ENCODE measurements around the gene FADS3. TPM values are rescaled to one million over a fixed set of nuclear protein-coding genes. Genes with fewer than 3 reads are reported as not detected.
A peak's percentile ranks its signal among the peaks of the same experiment; 100 is the strongest.

The FADS3 gene
- total and polyA plus RNA-seq, 2 of the 13 experiments (the other 11 are each of a cell fraction or from before 2014, with no cell fraction given) = 13.4 to 23.2 TPM

DNA sequence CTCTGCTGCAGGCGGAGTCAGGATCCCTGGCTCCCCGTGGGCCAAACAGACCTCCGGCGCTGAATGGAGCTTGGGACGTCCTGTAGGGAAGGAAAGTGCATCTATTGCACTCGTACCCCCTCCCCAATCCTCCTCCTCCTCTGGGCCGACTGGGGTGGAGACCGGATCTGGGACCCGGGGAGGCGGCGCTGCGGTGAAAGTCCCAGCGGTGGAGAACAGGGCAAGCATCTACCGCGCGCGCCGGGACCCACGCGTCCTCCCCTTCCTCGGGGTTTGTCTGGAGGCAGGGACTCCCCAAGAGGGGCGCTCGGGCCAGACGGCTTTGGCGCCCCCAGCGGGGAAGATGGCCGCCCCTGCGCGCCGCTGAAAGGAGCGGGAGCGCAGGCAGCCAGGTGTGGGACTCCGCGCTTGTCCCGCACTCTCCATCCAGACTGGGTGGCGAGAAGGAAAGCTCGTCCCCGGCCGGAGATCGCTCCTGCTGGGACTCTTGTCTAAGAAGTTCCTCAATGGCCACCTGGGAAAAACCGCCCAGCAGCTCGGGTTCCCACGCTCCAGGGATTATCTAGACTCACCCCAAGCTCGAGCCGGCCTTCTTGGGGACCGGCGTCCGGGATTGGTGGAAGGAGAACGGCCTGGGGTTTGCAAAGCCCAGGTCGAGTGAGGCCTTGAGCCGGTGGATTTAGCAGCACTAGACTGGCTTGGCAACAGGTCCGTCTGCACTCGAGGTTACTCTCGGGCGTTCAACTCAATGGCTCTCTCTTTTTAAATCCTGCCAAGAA is 62.5 kb downstream of the FADS3 start (continued):
- TF ChIP-seq, protein P1, sequence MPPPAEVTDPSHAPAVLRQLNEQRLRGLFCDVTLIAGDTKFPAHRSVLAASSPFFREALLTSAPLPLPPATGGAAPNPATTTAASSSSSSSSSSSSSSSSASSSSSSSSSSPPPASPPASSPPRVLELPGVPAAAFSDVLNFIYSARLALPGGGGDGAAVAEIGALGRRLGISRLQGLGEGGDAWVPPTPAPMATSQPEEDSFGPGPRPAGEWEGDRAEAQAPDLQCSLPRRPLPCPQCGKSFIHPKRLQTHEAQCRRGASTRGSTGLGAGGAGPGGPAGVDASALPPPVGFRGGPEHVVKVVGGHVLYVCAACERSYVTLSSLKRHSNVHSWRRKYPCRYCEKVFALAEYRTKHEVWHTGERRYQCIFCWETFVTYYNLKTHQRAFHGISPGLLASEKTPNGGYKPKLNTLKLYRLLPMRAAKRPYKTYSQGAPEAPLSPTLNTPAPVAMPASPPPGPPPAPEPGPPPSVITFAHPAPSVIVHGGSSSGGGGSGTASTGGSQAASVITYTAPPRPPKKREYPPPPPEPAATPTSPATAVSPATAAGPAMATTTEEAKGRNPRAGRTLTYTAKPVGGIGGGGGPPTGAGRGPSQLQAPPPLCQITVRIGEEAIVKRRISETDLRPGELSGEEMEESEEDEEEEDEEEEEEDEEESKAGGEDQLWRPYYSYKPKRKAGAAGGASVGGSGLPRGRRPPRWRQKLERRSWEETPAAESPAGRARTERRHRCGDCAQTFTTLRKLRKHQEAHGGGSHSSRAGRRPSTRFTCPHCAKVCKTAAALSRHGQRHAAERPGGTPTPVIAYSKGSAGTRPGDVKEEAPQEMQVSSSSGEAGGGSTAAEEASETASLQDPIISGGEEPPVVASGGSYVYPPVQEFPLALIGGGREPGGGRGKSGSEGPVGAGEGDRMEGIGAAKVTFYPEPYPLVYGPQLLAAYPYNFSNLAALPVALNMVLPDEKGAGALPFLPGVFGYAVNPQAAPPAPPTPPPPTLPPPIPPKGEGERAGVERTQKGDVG (CRISPR knock-in tag; IDR thresholded peaks at IDR 0.05; ENCODE audit: borderline replicate concordance) = no peak
- TF ChIP-seq ZBTB7B (CRISPR knock-in tag; IDR thresholded peaks at IDR 0.05) (0 out of 2 replicates have a peak, but pooled peaks have one; percentile 14), YY1 (IDR thresholded peaks at IDR 0.05; ENCODE audit: insufficient read depth, insufficient replicate concordance, low read depth, low read length) (peak; percentile 91), ZBTB42 (CRISPR knock-in tag; IDR thresholded peaks at IDR 0.05) (no peak), GATAD2A (CRISPR knock-in tag; IDR thresholded peaks at IDR 0.05) (peak; percentile 44; the same call in 1 of the 2 replicates), RBM39 (IDR thresholded peaks at IDR 0.05; ENCODE audit: low read depth, low read length, poor library complexity, severe bottlenecking) (peak; percentile 20), BORCS8-MEF2B (CRISPR knock-in tag; IDR thresholded peaks at IDR 0.05) (no peak), ZKSCAN1 (IDR thresholded peaks at IDR 0.05; ENCODE audit: low read length) (no peak), HOXA7 (CRISPR knock-in tag; IDR thresholded peaks at IDR 0.05) (no peak), GATA4 (IDR thresholded peaks at IDR 0.05; ENCODE audit: borderline replicate concordance, low read depth) (no peak), HDAC6 (IDR thresholded peaks at IDR 0.05; ENCODE audit: low read depth, low read length) (no peak), KDM6A (CRISPR knock-in tag; IDR thresholded peaks at IDR 0.05; ENCODE audit: low read depth) (no peak), MEIS2 (CRISPR knock-in tag; IDR thresholded peaks at IDR 0.05) (no peak), IRF2 (CRISPR knock-in tag; IDR thresholded peaks at IDR 0.05) (no peak), TBX3 (IDR thresholded peaks at IDR 0.05; ENCODE audit: borderline replicate concordance) (no peak), ZNF564 (CRISPR knock-in tag; IDR thresholded peaks at IDR 0.05) (no peak)
- TF ChIP-seq, protein P2, sequence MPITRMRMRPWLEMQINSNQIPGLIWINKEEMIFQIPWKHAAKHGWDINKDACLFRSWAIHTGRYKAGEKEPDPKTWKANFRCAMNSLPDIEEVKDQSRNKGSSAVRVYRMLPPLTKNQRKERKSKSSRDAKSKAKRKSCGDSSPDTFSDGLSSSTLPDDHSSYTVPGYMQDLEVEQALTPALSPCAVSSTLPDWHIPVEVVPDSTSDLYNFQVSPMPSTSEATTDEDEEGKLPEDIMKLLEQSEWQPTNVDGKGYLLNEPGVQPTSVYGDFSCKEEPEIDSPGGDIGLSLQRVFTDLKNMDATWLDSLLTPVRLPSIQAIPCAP (CRISPR knock-in tag; IDR thresholded peaks at IDR 0.05; ENCODE audit: low read depth) = no peak
- TF ChIP-seq, protein P3, sequence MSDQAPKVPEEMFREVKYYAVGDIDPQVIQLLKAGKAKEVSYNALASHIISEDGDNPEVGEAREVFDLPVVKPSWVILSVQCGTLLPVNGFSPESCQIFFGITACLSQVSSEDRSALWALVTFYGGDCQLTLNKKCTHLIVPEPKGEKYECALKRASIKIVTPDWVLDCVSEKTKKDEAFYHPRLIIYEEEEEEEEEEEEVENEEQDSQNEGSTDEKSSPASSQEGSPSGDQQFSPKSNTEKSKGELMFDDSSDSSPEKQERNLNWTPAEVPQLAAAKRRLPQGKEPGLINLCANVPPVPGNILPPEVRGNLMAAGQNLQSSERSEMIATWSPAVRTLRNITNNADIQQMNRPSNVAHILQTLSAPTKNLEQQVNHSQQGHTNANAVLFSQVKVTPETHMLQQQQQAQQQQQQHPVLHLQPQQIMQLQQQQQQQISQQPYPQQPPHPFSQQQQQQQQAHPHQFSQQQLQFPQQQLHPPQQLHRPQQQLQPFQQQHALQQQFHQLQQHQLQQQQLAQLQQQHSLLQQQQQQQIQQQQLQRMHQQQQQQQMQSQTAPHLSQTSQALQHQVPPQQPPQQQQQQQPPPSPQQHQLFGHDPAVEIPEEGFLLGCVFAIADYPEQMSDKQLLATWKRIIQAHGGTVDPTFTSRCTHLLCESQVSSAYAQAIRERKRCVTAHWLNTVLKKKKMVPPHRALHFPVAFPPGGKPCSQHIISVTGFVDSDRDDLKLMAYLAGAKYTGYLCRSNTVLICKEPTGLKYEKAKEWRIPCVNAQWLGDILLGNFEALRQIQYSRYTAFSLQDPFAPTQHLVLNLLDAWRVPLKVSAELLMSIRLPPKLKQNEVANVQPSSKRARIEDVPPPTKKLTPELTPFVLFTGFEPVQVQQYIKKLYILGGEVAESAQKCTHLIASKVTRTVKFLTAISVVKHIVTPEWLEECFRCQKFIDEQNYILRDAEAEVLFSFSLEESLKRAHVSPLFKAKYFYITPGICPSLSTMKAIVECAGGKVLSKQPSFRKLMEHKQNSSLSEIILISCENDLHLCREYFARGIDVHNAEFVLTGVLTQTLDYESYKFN (CRISPR knock-in tag; conservative IDR thresholded peaks at IDR 0.05) = no peak
- TF ChIP-seq, protein P4, sequence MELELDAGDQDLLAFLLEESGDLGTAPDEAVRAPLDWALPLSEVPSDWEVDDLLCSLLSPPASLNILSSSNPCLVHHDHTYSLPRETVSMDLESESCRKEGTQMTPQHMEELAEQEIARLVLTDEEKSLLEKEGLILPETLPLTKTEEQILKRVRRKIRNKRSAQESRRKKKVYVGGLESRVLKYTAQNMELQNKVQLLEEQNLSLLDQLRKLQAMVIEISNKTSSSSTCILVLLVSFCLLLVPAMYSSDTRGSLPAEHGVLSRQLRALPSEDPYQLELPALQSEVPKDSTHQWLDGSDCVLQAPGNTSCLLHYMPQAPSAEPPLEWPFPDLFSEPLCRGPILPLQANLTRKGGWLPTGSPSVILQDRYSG (CRISPR knock-in tag; IDR thresholded peaks at IDR 0.05) = no peak
- TF ChIP-seq, protein P5, sequence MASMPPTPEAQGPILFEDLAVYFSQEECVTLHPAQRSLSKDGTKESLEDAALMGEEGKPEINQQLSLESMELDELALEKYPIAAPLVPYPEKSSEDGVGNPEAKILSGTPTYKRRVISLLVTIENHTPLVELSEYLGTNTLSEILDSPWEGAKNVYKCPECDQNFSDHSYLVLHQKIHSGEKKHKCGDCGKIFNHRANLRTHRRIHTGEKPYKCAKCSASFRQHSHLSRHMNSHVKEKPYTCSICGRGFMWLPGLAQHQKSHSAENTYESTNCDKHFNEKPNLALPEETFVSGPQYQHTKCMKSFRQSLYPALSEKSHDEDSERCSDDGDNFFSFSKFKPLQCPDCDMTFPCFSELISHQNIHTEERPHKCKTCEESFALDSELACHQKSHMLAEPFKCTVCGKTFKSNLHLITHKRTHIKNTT (CRISPR knock-in tag; IDR thresholded peaks at IDR 0.05) = no peak
